Tibial artery (tissue), 4 donors: ENCODE data around the gene LCMT1.

Source experiments
- DNase-seq, 2 donors: peaks; one replicate each; pipeline ENCODE4 v3.0.0-alpha.2; 2019
- H3K27ac ChIP-seq, 2 donors: fragments of 200-600 bp; sonication (generic) in 1 of 2; 1 replicate in 1 of 2; 2 replicates in 1 of 2; pipeline ENCODE4 v1.5.1; 2018 to 2019; ENCODE audit warnings: mild to moderate bottlenecking in 1 of 2
- H3K27me3 ChIP-seq, 2 donors: fragments of 200-600 bp; sonication (generic) in 1 of 2; one replicate each; pipeline versions ENCODE4 v1.5.1 to v1.6.0; 2016 to 2019
- H3K36me3 ChIP-seq, 3 donors: fragments of 200-600 bp; sonication (generic) in 2 of 3; one replicate each; pipeline ENCODE4 v1.5.1; 2016 to 2019; ENCODE audit warnings: mild to moderate bottlenecking in 2 of 3
- H3K4me1 ChIP-seq, 4 donors: fragments of 200-600 bp; sonication (generic) in 2 of 4; 1 replicate in 3 of 4; 2 replicates in 1 of 4; pipeline ENCODE4 v1.5.1; 2016 to 2019
- H3K4me3 ChIP-seq, 2 donors: fragments of 200-600 bp; sonication (generic) in 1 of 2; 1 replicate in 1 of 2; 2 replicates in 1 of 2; pipeline ENCODE4 v1.5.1; 2018 to 2019; ENCODE audit warnings: mild to moderate bottlenecking in 2 of 2
- H3K9me3 ChIP-seq, 3 donors: fragments of 200-600 bp; sonication (generic) in 1 of 3; one replicate each; pipeline ENCODE4 v1.5.1; 2016 to 2019
- CTCF ChIP-seq, 2 experiments: fragments of 200-600 bp in 1 of 2; fragments of 450-650 bp in 1 of 2; IDR thresholded peaks; one replicate each; pipeline ENCODE4 v1.5.1; 2017 to 2019; ENCODE audit warnings: antibody characterized with exemption in 2 of 2, mild to moderate bottlenecking in 1 of 2, moderate library complexity in 1 of 2
- intact Hi-C: fragments of 100-400 bp; cut with DNase I; formaldehyde crosslinking; loops from one replicate; pipeline ENCODE4 v1.15.0; 2023; ENCODE audit warnings: low total_unique reads

Gene LCMT1

GRCh38 chr16:25138130-25138529 lies 26.6 kb downstream of the LCMT1 start:
- Histone ChIP-seq H3K36me3 (peaks cover 38 to 99% (median 57%) of the 10 kb centered on the region in 3 donors), H3K27ac (no peak overlapping the region), H3K27me3 (no peaks in the 10 kb centered on the region), H3K4me1 (peaks cover 0 to 23% (median 10%) of the 10 kb centered on the region in 4 donors), H3K9me3 (no peaks in the 10 kb centered on the region), H3K4me3 (no peak overlapping the region)
- no peak for DNase-seq
- TF ChIP-seq CTCF (IDR thresholded peaks at IDR 0.05): no peak
- intact Hi-C loops: no loop called here

- Histone ChIP-seq H3K4me1 (peaks cover 0 to 23% (median 10%) of the 10 kb centered on the region in 4 donors), H3K9me3 (no peaks in the 10 kb centered on the region), H3K27ac (peak overlapping the region; percentile 13 to 55), H3K36me3 (peaks cover 25 to 99% (median 54%) of the 10 kb centered on the region in 3 donors), H3K4me3 (no peak overlapping the region), H3K27me3 (no peaks in the 10 kb centered on the region)
- no peak for TF ChIP-seq CTCF (IDR thresholded peaks at IDR 0.05)
- intact Hi-C loops: no loop called here
- no peak for DNase-seq
Observed at GRCh38 chr16:25140459-25140858, 28.9 kb downstream of the LCMT1 start.

GRCh38 chr16:25141648-25142047 lies 30.1 kb downstream of the LCMT1 start:
- peaks cover 21 to 99% (median 43%) of the 10 kb centered on the region in 3 donors for H3K36me3 ChIP-seq

DNA sequence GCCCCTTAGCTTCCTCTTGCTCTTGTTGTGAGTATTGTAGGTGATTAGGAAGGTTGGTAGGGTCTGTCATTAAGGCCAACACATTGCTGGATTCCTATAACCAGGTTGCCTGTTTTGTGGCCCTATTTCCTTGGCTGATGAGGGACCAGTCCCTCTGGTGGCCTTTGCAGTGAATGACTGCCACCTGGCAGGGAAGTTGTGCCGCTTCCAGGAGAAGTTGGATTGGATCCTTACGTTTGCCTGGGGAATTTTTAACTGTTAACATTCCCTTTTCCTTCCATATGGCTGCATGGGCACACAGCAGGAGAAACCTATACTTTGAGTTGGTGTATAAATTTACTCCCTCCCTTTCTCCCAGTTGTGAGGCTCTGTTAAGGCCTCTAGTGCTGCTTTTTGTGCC lies 32.4 kb downstream of the LCMT1 start:
- Histone ChIP-seq H3K27me3 (no peaks in the 10 kb centered on the region), H3K4me3 (no peak overlapping the region), H3K9me3 (no peaks in the 10 kb centered on the region), H3K27ac (no peak overlapping the region), H3K4me1 (peaks cover 0 to 23% (median 10%) of the 10 kb centered on the region in 4 donors), H3K36me3 (peaks cover 21 to 94% (median 49%) of the 10 kb centered on the region in 3 donors)
- no peak for DNase-seq
- peak in 1 of 2 experiments; percentile 23 for TF ChIP-seq CTCF (IDR thresholded peaks at IDR 0.05)
- intact Hi-C loops: no loop called here

More at GRCh38 chr16:25141648-25142047, 30.1 kb downstream of the LCMT1 start:
- H3K4me3 ChIP-seq: no peak overlapping the region
- H3K27ac ChIP-seq: peak overlapping the region in 1 of 2 donors; percentile 55
- no peaks in the 10 kb centered on the region for H3K27me3 ChIP-seq
- intact Hi-C loops: no loop called here
- no peak for TF ChIP-seq CTCF (IDR thresholded peaks at IDR 0.05)
- no peaks in the 10 kb centered on the region for H3K9me3 ChIP-seq
- peaks cover 0 to 23% (median 10%) of the 10 kb centered on the region in 4 donors for H3K4me1 ChIP-seq
- DNase-seq: no peak

GRCh38 chr16:25148568-25149215 lies 37.1 kb downstream of the LCMT1 start:
- Histone ChIP-seq H3K27ac (no peak overlapping the region), H3K27me3 (no peaks in the 10 kb centered on the region), H3K9me3 (no peaks in the 10 kb centered on the region), H3K4me3 (no peak overlapping the region), H3K4me1 (no peaks in the 10 kb centered on the region), H3K36me3 (peaks cover 13 to 80% (median 40%) of the 10 kb centered on the region in 3 donors)
- TF ChIP-seq CTCF (IDR thresholded peaks at IDR 0.05): no peak
- DNase-seq: no peak
- intact Hi-C loops: no loop called here
